Measurements from ENCODE around the gene PIEZO1. TPM values are rescaled to one million over a fixed set of nuclear protein-coding genes. Genes with fewer than 3 reads are reported as not detected.

Gene PIEZO1
- total and polyA plus RNA-seq, 9 of the 15 experiments (the other 6 are each of a cell fraction or from before 2014, with no cell fraction given): 3.6 to 432 (median 131) TPM

DNA sequence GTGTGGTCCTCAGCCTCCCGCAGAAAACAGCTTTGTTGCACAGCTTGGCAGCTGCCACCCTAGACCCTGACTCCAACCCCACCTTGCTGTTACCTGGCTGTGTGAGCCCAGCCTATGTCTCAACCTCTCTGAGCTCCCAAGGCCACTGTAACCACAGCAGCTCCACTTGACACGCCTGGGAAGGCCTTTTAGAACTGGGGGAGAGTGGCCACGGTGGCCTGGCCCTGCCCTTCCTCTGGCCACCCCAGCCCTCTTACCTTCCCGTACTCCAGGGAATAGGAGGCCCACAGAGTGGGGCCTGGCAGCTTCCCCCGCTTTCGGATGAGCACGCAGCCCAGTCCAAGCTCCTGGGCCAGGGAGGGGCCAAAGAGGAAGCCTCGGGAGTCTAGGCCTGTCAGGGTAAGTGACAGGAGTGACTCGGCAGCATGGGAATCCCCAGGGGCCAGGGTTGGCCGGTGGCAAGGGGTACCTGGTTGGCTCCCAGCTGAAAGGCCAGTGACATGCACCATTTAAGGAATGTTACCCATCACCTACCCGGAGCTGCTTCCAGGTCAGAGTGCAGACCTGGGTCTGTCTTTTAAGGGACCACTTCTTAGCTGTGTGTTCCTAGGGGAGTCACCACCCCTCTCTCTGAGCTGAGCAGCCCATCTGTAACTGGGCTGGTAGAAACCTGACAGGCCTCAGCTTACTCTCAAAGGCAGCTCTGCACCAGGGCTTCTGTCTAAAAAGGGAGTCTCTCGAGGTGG, 25.3 kb upstream of the PIEZO1 start (continued):
- TF ChIP-seq, protein P1, sequence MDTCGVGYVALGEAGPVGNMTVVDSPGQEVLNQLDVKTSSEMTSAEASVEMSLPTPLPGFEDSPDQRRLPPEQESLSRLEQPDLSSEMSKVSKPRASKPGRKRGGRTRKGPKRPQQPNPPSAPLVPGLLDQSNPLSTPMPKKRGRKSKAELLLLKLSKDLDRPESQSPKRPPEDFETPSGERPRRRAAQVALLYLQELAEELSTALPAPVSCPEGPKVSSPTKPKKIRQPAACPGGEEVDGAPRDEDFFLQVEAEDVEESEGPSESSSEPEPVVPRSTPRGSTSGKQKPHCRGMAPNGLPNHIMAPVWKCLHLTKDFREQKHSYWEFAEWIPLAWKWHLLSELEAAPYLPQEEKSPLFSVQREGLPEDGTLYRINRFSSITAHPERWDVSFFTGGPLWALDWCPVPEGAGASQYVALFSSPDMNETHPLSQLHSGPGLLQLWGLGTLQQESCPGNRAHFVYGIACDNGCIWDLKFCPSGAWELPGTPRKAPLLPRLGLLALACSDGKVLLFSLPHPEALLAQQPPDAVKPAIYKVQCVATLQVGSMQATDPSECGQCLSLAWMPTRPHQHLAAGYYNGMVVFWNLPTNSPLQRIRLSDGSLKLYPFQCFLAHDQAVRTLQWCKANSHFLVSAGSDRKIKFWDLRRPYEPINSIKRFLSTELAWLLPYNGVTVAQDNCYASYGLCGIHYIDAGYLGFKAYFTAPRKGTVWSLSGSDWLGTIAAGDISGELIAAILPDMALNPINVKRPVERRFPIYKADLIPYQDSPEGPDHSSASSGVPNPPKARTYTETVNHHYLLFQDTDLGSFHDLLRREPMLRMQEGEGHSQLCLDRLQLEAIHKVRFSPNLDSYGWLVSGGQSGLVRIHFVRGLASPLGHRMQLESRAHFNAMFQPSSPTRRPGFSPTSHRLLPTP (IDR thresholded peaks at IDR 0.05; ENCODE audit: borderline replicate concordance, extremely low read depth, insufficient read length): no peak
- TF ChIP-seq RUNX1 (IDR thresholded peaks at IDR 0.05; ENCODE audit: low read depth) (0 out of 2 replicates have a peak, but pooled peaks have one; percentile 10), NUFIP1 (IDR thresholded peaks at IDR 0.05; ENCODE audit: partially characterized antibody) (no peak), KAT7 (CRISPR knock-in tag; IDR thresholded peaks at IDR 0.05; ENCODE audit: borderline replicate concordance) (peak; percentile 57; the same call in 1 of the 2 replicates), HDAC2 (IDR thresholded peaks at IDR 0.05) (peak; percentile 57; the same call in 1 of the 2 replicates), ZNF431 (CRISPR knock-in tag; IDR thresholded peaks at IDR 0.05) (no peak), KDM1A (IDR thresholded peaks at IDR 0.05) (peak in 1 of 2 experiments; percentile 56; a peak in 1 of 4 replicates), ZNF175 (CRISPR knock-in tag; IDR thresholded peaks at IDR 0.05; ENCODE audit: low read depth) (no peak), ZNF407 (IDR thresholded peaks at IDR 0.05; ENCODE audit: low read depth) (no peak), NELFE (IDR thresholded peaks at IDR 0.05; ENCODE audit: insufficient read depth, insufficient read length) (no peak), ATF7 (IDR thresholded peaks at IDR 0.05) (peak; percentile 15; the same call in 1 of the 2 replicates), RB1 (IDR thresholded peaks at IDR 0.05; ENCODE audit: low read depth) (peak; percentile 36; the same call in 1 of the 2 replicates), MTF1 (CRISPR knock-in tag; IDR thresholded peaks at IDR 0.05; ENCODE audit: borderline replicate concordance) (no peak), MAFG (tag; conservative IDR thresholded peaks at IDR 0.05) (no peak; the same call in 1 of the 2 replicates), CXXC5 (CRISPR knock-in tag; IDR thresholded peaks at IDR 0.05) (no peak), MXI1 (IDR thresholded peaks at IDR 0.05; ENCODE audit: low read depth, low read length) (peak; percentile 70), HMG20A (CRISPR knock-in tag; conservative IDR thresholded peaks at IDR 0.05) (no peak), SPI1 (IDR thresholded peaks at IDR 0.05; ENCODE audit: borderline replicate concordance, low read depth, low read length) (peak; percentile 66; the same call in 1 of the 2 replicates)
